NCI-H524 (cell line): Measurements from ENCODE around the gene TBCD.
"Not testable (repeated sequence)": the region's sequence is repeated elsewhere in the genome, so short reads cannot be mapped to it uniquely, and the experiment has no call there.

ENCODE experiments used
- DNase-seq, 2 experiments: peaks; one replicate each; lab custom pipeline; 2025; lab: John Stamatoyannopoulos, UW

The TBCD gene

DNA sequence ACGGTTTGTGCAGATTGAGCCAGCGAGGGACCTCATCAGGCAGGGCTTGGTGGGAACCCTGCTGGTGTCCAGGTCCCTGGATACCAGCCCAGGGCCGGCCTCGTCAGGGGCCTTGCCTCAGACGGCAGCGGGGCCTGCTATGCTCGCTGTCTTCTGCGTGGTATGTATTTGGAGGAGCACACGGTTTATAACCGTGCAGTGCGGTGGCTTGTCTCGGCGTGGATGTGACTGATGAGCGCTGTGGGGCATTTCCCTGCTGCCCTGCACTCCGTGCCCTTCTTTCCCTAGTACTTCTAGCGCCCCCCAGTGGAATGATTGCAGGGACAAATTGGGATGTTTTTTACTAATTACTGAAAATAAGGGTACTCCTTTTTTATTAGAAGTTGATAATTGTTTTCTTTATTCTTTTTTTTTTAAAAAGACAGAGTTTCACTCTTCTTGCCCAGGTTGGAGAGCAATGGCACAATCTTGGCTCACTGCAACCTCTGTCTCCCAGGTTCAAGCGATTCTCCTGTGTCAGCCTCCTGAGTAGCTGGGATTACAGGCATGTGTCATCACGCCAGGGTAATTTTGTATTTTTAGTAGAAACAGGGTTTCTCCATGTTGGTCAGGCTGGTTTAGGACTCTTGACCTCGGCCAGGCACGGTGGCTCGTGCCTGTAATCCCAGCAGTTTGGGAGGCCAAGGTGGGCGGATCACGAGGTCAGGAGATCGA is 15.3 kb downstream of the TBCD start:
- peak in 1 of 2 experiments; percentile 37 for DNase-seq

DNA sequence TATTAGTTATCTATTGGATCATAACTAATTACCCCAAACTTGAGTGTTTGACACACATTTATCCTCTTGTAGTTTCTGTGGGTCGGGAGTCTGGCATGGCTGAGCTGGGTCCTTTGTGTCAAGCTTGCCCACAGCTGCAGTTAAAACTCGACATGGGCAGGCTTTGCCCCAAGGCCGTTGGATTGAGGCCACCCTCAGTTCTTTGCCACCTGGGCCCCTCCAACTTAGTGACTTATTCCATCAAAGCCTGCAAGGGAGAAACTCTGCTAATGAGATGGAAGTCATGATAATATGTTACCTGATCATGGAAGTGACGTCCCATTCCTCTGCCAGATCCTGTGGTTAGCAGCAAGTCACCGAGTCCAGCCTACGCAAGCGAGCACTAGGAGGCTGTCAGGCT is 17.2 kb downstream of the TBCD start:
- DNase-seq, result no peak

DNA sequence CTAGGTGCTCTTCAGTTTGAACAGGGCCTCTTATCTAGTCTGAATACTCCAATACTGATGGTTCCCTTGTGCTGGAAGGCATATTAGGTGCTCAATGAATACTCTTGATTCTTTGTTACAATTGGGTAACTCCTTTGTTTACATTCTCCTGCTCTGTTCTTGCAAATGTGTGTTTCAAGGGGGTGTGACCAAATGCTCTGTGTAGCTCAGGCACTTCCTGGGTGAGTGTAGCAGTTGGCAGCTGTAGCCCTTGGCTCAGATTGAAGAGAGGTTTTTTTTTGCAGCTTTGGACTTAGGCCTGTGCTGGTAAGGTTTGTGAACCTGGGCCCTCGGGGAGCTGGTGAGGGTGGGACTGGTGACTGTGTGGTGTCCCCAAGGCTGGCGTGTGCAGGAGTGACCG is 20.2 kb downstream of the TBCD start:
- DNase-seq, result no peak

DNA sequence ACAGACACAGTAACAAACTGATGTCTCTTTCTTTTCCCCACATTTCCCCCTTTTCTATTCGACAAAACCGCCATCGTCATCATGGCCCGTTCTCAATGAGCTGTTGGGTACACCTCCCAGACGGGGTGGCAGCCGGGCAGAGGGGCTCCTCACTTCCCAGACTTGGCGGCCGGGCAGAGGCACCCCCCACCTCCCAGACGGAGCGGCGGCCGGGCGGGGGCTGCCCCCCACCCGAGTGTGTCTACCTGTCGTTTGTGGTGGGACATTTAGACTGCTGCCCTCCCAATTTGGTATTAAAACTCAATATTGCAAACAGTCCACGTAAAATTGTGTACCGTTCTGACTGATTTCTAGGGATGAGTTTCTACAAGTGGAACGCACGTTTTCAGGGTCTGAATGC is 22.6 kb downstream of the TBCD start:
- DNase-seq, result not testable (repeated sequence)

DNA sequence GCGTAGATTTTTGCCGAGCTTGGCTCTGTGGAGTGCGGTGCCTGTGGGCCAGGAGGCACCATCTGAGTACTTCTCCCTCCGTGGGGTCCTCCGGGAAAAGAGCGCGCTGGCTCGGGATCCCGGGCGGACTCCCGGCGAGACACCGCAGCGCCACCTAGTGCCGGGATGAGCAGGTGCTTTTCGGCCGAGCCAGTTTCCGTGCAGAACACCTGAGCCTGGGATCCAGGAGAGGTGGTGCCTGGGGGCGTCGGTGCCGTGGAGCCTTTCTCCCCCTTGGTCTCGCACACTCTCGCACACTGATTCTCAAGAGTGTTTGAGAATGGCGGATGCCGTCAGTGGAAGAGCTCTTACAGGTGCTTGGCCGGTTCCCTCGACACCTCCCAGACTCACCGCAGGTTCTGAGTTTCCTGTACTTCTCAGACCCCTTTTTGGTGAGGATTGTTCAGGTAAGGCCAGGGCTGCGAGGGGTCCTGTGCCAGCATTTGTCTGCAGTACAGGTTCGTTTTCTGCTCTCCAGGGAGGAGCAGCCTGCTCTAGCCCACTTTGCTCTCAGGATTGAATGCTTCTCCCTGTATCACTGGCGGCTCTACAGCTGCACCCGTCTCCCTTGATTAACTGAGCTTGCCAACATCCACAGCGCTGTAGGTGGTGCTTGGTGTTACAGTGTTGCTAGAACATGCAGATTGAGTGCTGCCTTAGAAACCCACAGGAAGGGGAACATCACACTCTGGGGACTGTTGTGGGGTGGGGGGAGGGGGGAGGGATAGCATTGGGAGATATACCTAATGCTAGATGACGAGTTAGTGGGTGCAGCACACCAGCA is 23.3 kb downstream of the TBCD start:
- DNase-seq, result peak in 1 of 2 experiments; percentile 20

DNA sequence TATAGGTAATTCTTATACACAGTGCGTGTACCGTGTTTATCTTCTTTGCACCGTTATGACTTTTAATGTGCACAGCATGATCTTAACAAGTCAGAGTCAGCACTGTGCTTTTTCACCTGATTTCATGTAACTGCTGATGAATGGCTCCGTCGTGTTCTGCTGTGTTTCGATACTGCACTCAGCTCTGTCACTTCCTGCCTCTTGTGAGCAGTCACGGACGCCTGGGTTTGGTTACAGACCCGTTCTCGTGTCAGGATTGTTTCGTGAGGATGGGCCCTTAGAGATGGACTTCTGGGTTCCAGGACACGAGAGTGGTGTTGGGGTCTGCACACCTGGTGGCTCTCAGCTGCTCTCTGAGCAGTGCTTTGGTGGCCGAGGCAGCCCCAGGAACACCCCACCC is 24.6 kb downstream of the TBCD start:
- DNase-seq, result no peak

DNA sequence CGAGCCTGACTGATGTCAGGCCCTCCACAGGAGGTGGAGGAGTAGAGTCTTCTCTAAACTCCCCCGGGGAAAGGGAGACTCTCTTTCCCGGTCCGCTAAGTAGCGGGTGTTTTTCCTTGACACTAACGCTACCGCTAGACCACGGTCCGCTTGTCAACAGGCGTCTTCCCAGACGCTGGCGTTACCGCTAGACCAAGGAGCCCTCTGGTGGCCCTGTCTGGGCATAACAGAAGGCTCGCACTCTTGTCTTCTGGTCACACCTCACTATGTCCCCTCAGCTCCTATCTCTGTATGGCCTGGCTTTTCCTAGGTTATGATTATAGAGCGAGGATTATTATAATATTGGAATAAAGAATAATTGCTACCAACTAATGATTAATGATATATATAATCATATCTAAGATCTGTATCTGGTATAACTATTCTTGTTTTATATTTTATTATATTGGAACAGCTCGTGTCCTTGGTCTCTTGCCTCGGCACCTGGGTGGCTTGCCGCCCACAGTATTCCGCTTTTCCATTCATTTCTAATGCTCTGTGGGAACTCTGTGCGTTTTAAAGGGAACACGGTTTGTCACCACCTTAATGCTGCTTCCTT is 26.0 kb downstream of the TBCD start:
- DNase-seq, result not testable (repeated sequence)

DNA sequence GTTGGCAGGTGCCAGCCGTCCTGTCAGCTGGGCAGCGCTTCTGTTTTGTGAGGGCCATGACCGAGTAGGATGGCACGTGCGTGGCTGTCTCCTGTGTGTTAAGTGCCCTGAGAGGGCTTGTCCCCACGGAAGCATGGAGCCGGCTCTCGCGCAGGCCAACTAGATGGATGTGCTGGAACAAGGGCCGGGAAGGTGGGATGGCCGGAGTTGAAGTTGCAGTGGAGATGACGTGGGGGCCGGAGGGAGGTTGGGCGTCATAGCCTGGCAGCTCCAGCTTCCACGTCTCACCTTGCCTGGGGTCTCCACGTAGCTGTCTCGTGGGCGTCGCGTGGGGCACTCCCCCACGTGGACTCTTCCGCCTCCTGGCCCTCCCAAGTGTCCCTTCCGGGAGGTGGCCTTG is 27.7 kb downstream of the TBCD start:
- DNase-seq, result no peak

DNA sequence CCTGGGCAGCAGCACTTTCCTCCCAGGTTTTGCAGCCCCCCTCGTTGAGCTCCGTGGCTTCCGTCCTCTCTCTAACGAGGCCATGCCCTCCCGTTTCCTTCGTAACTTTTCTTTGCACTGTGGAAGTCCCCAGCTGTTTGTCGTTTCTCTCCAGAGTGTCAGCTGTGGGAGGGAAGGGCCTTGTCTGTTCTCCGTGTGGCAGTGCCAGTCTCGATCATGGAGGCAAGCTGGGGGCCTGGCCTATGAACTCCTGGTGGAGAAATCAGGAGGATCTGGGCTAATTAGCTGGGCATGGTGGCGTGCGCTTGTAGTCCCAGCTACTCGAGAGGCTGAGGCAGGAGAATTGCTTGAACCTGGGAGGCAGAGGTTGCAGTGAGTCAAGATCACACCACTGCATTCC is 28.3 kb downstream of the TBCD start:
- no peak for DNase-seq

DNA sequence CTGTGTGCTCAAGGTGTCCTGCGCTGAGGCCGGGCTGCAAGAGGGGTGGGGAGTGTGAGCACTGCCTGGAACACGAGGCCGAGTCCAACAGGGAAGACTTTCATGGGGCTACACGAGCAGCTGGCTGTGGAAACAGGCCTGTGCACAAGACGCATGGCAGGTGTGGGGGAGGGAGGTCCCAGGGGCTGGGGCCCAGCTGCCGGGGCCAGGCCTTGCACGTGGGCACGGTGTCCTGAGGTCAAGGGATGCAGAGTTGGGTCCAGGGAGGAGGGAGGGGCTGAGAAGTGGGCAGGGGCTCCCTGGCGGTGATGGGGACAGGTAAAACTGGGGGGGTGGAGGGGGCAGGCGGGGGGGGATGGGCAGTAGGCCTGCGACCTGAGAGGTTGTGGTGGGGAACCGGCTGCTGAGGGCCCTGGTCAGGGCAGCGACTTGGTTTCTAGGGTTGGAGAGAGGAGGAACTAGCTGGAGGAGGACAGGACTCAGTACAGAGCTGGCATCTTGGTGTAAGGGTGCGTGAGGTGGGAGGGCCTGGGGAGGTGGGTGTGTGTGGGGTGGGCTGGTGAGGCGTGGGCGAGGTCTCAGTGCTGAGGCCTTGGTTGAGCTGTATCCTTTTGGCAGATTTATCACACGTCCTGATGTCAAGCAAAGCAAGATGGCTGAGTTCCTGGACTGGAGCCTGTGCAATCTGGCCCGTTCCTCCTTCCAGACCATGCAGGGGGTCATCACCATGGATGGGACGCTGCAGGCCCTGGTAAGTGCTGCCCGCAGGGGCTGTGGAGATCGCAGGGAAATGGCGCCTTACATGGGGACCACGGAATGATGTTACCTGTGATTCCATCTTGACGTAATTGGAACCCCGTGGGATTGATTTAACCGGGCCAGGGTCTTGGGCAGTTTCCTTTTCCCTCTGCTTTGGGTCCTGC is 29.4 kb downstream of the TBCD start:
- DNase-seq, result no peak

DNA sequence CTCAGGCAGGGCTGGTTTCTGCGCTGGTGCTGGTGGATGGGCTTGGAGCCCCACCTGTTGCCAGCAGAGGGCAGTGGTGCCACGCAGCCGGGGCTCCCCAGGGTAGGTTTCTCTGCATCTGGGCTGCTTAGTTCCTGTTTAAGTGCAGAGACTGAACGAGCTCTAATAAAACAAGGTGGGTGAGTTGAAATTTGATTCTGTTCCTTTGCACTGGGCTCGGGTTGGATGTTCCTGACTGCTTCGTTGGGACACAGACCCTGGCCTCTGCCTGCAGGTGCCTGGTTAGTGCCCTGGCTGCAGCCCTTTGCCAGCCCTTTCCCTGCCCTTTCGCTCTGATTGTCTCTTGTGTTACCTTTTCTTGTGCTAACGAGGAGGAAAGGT is 30.0 kb downstream of the TBCD start:
- peak in 1 of 2 experiments; percentile 23 for DNase-seq

DNA sequence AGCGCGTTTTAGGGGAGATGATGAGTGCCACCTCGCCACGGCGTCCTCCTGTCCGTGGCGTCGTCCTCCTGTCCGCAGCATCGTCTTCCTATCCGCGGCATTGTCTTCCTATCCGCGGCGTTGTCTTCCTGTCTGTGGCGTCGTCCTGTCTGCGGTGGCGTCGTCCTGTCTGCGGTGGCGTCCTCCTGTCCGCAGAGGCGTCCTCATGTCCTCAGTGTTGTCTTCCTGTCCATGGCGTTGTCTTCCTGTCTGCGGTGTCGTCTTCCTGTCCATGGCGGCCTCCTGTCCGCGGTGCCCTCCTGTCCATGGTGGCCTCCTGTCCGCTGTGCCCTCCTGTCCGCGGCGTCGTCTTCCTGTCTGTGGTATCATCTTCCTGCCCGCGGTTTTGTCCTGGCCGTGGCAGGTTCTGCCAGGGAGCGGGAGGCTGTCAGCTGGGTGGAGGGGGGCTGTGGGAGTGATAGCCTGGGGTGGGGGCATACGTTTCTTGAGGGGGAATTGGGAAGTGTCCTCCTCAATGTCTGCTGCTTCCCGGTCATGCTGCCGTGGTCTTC is 30.9 kb downstream of the TBCD start:
- DNase-seq, result no peak

DNA sequence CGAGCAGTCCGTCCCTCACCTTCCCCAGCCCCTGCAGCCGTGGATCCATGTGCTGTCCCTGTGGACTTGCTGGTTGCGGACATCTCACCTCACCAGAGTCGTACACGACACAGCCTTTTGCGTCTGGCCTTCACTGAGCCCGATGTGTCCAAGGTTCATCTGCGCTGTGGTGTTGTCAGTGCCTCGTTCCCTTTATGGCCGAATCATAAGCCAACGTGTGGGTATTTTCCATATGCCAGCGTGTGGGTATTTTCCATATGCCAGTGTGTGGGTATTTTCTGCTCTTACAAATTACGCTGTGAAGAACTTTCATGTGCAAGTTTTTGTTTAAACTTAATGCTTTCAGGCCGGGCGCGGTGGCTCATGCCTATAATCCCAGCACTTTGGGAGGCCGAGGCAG is 31.6 kb downstream of the TBCD start:
- no peak for DNase-seq

DNA sequence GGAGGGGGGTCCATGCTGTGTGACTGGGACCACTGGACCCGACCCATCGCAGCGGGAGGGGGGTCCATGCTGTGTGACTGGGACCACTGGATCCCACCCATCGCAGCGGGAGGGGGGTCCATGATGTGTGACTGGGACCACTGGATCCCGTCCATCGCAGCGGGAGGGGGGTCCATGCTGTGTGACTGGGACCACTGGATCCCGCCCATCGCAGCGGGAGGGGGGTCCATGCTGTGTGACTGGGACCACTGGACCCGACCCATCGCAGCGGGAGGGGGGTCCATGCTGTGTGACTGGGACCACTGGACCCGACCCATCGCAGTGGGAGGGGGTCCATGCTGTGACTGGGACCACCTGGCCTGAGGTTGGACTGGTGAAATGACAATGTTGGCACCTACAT is 33.7 kb downstream of the TBCD start:
- not testable (repeated sequence) for DNase-seq

DNA sequence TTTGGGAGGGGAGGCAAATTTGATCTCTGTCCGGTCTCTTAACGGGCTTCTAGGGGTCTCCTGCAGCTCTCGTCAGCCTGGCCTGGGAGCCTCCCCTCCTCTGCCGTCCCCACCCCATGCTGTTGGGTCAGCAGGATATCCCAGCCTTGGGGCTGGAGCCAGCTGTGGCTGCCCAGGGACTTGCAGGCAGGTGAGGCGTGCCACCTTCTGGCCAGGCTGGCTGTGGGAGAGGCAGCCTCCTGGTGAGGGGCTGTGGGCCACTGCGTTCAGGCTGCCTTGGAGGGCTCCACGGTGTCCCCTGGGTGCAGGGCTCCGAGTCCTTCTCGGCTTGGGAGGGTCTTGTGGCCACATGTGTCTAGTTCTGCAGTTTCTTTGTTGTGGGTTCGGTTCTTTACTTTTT is 34.6 kb downstream of the TBCD start:
- no peak for DNase-seq

DNA sequence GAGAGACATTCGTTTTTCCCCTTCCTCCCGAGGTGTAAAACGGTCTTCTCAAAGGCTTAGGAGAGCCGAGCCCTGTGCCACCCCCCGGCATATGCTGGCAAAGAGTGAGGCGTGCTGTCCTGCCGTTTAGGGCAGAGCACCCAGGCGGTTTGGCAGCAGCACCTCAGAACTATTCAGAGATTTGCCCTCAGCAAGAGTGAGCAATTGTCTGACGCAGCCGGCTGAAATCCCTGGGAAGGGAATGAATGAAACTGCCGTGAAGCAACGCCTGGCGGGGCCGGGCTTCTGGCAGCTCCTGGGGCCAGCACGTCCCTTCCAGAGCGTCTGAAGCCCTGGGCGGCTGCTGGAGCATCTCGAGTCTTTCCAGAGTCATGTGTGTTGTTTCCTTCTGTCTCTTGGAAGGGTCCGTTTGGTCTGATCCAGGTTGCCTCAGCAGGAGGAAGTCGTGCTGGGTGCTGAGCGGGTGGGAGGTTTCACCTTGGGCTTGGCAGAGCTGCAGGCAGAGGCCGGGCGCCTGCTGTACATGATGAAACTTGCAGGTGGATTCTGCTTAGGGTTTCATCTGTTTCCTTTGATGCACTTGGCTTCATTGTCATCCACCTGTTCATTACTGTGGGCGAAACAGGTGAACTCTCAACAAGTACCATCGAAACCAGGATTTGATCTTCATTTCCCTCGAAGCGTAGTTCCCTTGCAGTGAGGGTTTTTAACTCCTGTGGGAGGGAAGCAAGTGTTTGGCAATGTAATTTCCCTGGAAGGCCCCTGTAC is 35.4 kb downstream of the TBCD start:
- no peak for DNase-seq

DNA sequence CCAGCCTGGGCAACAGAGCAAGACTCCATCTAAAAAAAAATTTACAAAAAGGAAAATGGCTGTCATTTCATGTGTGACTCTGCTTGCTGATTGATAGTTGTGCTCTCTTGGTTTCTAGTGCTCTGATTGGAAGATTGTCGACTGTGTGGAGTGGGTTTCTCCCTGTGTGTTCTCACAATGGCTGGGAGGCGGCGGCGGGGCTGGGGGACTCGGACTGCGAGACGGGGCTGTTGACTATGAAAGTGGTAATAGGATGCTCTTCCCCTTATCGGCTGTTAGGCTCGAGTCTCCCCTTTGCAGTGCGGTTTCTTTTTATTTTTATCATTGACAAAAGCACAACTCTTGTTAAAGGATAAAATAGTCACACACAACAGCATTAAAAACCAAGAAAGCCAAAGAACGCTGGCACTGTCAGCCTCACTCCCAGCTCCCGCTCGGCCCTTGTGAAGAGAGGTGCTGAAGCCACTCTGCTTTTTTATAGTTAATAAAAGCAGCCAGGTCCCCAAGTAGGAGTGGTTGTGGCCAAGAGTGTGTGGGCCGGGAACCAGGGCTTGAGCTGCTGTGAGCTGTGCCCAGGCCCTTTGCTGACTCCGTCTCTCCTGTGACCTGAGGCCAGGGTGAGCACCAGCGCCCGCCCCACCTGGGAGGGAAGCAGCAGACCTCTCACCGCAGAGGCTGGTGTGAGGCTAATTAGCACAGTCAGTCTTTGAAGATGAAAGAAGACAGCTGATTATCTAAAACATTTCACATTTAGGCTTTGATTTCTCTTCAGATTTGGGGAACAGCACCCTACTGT is 36.5 kb downstream of the TBCD start:
- DNase-seq, result no peak

DNA sequence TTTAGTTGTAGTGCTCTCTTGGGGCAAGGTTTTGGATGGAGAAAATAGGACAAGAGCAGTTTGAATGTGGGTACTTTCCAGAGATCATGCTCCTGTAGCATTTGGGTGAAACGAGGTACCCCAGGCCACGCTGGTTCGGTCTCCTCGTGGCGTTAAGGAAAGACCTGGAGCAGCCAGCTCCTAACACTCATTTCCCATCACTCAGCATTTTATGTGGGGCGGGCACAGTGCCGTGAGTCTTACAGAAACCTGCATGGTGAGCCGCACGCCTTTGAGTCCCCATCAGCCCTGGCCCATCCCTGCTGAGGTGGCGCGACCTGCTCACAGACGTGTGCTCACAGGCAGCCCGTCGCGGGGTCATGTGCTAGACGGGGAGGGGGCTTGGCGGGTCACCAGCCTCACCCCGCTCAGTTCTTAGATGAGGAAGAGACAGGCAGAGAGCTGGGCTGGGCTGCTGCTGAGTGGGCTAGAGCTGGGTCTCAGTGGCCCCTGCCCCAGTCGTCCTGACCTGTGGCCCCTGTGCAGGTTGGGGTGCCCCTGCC is 37.3 kb downstream of the TBCD start:
- DNase-seq, result no peak

DNA sequence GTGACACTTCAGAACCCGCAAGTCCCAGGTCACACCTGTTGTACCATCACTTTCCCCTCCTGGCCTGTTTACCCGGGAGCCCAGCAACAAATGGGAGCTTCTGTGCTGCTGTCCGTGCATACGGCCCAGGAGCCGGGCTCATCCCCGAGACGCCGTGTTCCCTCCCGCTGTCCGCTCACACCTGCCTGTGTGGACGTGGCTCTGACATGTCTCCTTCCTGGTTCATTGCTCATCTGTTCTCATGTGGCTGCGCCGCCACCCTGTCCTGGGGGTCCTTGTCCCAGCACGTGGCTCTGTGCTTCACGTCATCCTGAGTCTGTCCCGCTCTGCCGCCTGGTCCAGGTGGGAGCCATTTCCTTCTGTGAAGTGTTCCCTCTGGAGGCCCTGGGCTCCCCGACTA is 37.9 kb downstream of the TBCD start:
- DNase-seq, result no peak

DNA sequence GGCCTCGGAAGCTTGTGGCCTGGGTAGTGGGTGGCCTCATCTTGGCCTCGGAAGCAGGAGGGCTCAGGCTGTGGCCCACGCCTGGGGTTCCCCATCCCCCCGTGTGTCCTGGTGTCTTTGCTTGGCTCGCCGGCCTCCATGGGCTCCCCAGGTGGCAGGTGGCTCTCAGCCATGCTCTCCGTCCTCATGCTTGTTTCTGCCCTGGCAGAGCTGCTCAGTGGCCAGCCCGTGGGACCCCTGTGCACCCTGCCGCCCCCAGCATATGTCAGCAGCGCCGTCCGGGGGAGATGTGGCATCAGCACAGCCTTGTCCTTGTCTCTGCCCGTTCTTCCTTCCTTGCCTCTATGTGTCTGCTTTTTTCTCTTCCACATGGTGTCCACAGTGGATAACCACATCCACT is 38.5 kb downstream of the TBCD start:
- no peak for DNase-seq
